ENCODE results near the gene TEX29. TPM values are rescaled to one million over a fixed set of nuclear protein-coding genes. Genes with fewer than 3 reads are reported as not detected.

Gene TEX29
- total RNA-seq, 2 donors from 2014 or later: 0.52 TPM; not detected in 1

- H3K27me3 ChIP-seq: no peaks in the 10 kb centered on the region
- no peaks in the 10 kb centered on the region for H3K9me3 ChIP-seq
- intact Hi-C loops (cut with DNase I): no loop called here
- no peaks in the 10 kb centered on the region for H3K4me1 ChIP-seq
- no peak for TF ChIP-seq CTCF (IDR thresholded peaks at IDR 0.05)
- no peak overlapping the region for H3K27ac ChIP-seq
- H3K4me3 ChIP-seq: no peak overlapping the region
- no peak for DNase-seq
- H3K36me3 ChIP-seq: no peaks in the 10 kb centered on the region
- no peak overlapping the region for H3K9ac ChIP-seq (ENCODE audit: low read depth in 2 of 2, low read length in 2 of 2)
These were observed 63.4 kb downstream of the TEX29 start for GRCh38 chr13:111383591-111384440.

DNA sequence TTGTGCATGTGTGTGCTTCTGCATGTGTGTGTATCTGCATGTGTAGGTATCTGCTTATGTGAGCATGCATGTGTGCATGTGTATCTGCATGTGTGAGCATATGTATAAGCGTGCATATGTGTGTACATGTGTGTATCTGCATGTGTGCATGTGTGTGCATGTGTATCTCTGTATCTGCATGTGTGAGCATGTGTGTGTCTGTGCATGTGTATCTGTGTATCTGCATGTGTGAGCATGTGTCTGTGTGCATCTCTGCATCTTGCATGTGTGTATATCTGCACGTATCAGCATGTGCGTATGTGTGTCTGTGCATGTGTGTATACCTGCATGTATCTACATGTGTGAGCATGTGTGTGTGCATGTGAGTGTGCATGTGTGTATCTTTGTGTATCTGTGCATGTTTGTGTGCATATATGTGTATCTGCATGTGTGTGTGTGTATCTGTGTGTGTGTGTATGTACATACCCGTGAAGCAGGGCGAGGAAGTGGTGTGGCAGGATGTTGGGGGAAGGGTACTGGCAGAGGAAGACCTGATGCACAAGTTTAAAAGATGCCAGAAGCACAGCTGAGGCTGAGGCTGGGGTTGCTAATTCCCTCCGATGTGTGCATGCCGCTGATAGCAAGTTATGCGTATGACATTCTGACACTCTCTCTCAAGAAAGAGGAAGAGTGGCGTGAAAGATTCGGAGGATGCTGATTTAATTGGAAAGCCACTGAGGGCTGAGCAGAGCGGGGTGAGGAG, 64.2 kb downstream of the TEX29 start:
- Histone ChIP-seq H3K9ac (ENCODE audit: low read depth in 2 of 2, low read length in 2 of 2) (no peak overlapping the region), H3K4me1 (no peaks in the 10 kb centered on the region), H3K27me3 (no peaks in the 10 kb centered on the region), H3K9me3 (no peaks in the 10 kb centered on the region), H3K36me3 (no peaks in the 10 kb centered on the region), H3K4me3 (no peak overlapping the region), H3K27ac (no peak overlapping the region)
- no peak for DNase-seq
- TF ChIP-seq CTCF (IDR thresholded peaks at IDR 0.05): no peak
- intact Hi-C loops (cut with DNase I): no loop called here

DNA sequence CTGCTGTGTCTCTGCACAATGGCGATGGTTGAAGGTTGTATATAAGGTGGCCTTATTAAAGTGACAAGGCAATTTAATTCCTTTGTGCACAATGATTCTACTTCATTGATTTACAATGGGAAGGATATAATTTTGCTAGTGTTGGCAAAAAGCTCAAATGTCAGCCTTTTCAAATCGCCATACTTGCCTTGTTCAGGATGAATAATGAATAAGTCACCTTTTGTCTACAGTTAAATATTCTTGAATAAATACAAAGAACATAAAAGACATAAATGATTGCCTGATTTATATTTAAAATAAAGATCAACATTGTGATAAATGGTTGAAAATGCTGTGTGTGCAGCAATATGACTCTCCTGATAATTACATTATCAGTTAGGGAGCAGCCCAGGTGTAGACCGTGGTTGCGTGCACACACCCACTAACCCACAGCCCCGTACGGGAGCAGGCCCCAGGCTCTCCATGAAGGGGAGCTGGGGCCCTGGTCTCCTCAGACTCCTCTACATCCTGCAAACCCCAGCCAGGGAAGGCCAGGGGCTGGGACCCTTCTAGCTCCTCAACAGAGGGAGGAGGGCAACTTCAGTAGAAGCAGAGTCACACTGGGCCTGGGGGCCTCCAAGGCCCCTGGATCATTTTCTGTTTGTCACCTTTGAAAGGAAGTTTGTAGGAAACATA, 64.9 kb downstream of the TEX29 start:
- intact Hi-C loops (cut with DNase I): no loop called here
- Histone ChIP-seq H3K4me1 (no peaks in the 10 kb centered on the region), H3K4me3 (no peak overlapping the region), H3K9ac (ENCODE audit: low read depth in 2 of 2, low read length in 2 of 2) (no peak overlapping the region), H3K27me3 (no peaks in the 10 kb centered on the region), H3K27ac (no peak overlapping the region), H3K9me3 (no peaks in the 10 kb centered on the region), H3K36me3 (no peaks in the 10 kb centered on the region)
- no peak for DNase-seq
- no peak for TF ChIP-seq CTCF (IDR thresholded peaks at IDR 0.05)

DNA sequence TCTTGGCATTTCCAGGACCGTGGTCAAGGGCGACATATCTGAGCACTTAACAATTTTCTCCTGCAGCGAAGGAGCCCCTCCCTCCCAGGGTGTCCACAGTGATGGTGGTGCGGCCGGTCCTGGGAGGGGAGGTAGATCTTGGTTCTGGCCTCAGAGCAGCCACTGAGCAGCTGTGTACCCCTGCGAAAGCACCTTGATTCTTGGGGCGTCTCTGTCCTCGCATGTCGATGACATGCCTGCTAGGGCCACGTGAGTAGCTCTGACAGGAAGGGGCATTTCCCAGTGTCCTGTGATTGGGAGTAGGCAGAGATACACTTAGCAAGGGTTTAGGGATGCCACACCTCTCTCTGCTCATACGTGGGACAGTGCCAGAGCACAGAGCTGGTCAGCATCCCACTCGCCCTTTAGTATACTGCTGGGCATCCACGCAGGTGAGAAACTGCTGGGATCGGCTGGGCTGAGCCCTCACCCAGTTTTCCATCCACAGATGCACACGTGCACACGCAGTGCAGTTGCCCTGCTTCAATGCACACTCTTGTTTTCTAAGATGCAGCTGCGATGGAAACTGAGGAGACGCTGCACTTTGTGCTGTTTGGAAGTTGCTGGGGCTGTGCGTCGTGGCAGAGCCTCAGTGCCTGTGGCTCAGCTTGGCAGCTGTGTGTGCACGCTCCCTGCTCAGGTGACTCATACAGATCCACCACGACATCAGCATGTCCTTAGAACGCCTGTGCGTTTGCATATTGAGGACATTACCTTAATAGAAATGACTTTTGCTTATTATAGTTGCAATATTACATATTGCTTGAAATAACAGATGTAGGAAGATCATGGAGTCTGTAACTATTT, 66.8 kb downstream of the TEX29 start:
- no peak overlapping the region for H3K4me3 ChIP-seq
- no peak for DNase-seq
- no peak for TF ChIP-seq CTCF (IDR thresholded peaks at IDR 0.05)
- no peaks in the 10 kb centered on the region for H3K36me3 ChIP-seq
- no peaks in the 10 kb centered on the region for H3K27me3 ChIP-seq
- intact Hi-C loops (cut with DNase I): no loop called here
- no peaks in the 10 kb centered on the region for H3K4me1 ChIP-seq
- no peak overlapping the region for H3K9ac ChIP-seq (ENCODE audit: low read depth in 2 of 2, low read length in 2 of 2)
- no peaks in the 10 kb centered on the region for H3K9me3 ChIP-seq
- no peak overlapping the region for H3K27ac ChIP-seq
